ENCODE measurements around the gene FAM161A. TPM values are rescaled to one million over a fixed set of nuclear protein-coding genes. Genes with fewer than 3 reads are reported as not detected.

Gene FAM161A
- total RNA-seq, 1 experiment from 2014 or later, result 10.1 TPM

DNA sequence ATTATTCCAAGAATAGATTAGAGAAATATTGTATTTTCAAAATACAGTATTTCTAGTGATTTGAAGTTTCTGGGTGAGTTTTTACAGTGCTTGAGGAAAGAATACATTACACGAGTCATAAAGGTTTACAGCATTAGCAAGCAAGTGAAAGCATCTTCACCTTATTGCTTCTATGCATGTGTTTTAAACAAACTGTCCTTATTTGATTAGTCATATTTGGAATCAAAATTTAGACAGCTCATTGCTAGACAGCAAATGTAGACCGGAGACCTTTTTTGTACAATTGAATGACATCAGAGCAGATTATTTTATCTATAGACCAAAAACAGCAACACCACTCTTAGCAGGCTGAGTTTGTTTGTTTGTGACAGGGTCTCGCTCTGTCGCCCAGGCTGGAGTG lies 69.2 kb downstream of the FAM161A start:
- CTCF ChIA-PET, result no interaction called here
- Histone ChIP-seq H3K4me3 (ENCODE audit: low read depth in 2 of 2, low read length in 2 of 2) (no peak overlapping the region), H3K36me3 (ENCODE audit: control insufficient read depth, insufficient read depth, low read length) (no peaks in the 10 kb centered on the region), H3K27me3 (ENCODE audit: control insufficient read depth, insufficient read depth, low read length) (no peaks in the 10 kb centered on the region; the same call in 1 of the 2 replicates), H3K9me3 (ENCODE audit: control insufficient read depth, insufficient read depth, low read depth, low read length) (no peaks in the 10 kb centered on the region), H3K27ac (ENCODE audit: low read length) (no peak overlapping the region), H3K4me1 (ENCODE audit: control insufficient read depth, insufficient read depth, low read length) (no peaks in the 10 kb centered on the region)
- DNase-seq (ENCODE audit: low read depth, low spot score) (no peak), ATAC-seq (no peak)
- intact Hi-C loops (cut with micrococcal nuclease; ENCODE audit: unreplicated experiment), result no loop called here
- no TSS peak for BruUV-seq (replicated peaks)
- POLR2A ChIA-PET, result interaction anchor here (0.7 to 0.8 kb wide), 2 partner anchors 36 to 51 kb away, joined by 6 read pairs; no protein-coding TSS in a partner anchor
- no peak for TF ChIP-seq POLR2AphosphoS5 (IDR thresholded peaks at IDR 0.05; ENCODE audit: low read depth, low read length)
- in situ Hi-C loops (cut with HindIII; ENCODE audit: low pct_unique_long_range_greater_than_20kb, low sequenced_read_pairs), result no loop called here

DNA sequence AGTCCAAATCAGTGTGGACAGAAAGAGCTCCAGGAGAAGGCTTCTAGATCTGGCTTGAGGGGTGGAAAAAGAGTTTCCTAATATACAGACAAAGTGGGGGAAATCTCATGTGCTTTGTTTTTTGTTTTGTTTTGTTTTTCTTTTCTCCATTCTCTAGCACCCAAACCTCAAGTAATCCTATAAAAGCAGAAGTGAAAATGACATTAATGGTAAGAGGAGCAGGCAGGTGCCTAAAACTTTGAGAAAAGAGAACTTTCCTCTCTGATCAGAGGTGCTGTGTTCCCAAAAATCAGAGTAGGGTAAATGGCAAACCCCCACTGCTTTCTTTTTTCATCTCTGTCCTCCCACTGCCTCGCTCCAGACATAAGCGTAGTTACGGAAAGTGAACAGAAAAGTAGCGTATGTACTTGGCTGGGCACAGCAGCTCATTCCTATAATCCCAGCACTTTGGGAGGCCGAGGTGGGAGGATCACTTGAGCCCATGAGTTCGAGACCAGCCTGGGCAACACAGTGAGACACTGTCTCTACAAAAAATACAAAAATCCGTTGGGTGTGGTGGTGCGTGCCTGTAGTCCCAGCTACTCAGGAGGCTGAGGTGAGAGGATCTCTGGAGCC lies 77.8 kb downstream of the FAM161A start:
- DNase-seq (ENCODE audit: low read depth, low spot score) (no peak), ATAC-seq (no peak)
- Histone ChIP-seq H3K9me3 (ENCODE audit: control insufficient read depth, insufficient read depth, low read depth, low read length) (no peaks in the 10 kb centered on the region), H3K27me3 (ENCODE audit: control insufficient read depth, insufficient read depth, low read length) (no peaks in the 10 kb centered on the region), H3K4me3 (ENCODE audit: low read depth in 2 of 2, low read length in 2 of 2) (no peak overlapping the region), H3K36me3 (ENCODE audit: control insufficient read depth, insufficient read depth, low read length) (no peaks in the 10 kb centered on the region), H3K4me1 (ENCODE audit: control insufficient read depth, insufficient read depth, low read length) (no peaks in the 10 kb centered on the region), H3K27ac (ENCODE audit: low read length) (no peak overlapping the region)
- no TSS peak for BruUV-seq (replicated peaks)
- intact Hi-C loops (cut with micrococcal nuclease; ENCODE audit: unreplicated experiment), result no loop called here
- TF ChIP-seq TCF7L2 (IDR thresholded peaks at IDR 0.05; ENCODE audit: low read depth, low read length) (no peak), SIN3A (IDR thresholded peaks at IDR 0.05; ENCODE audit: borderline replicate concordance, insufficient read depth, low read depth, low read length) (no peak), POLR2AphosphoS5 (IDR thresholded peaks at IDR 0.05; ENCODE audit: low read depth, low read length) (no peak)
- TF ChIP-seq, protein P1, sequence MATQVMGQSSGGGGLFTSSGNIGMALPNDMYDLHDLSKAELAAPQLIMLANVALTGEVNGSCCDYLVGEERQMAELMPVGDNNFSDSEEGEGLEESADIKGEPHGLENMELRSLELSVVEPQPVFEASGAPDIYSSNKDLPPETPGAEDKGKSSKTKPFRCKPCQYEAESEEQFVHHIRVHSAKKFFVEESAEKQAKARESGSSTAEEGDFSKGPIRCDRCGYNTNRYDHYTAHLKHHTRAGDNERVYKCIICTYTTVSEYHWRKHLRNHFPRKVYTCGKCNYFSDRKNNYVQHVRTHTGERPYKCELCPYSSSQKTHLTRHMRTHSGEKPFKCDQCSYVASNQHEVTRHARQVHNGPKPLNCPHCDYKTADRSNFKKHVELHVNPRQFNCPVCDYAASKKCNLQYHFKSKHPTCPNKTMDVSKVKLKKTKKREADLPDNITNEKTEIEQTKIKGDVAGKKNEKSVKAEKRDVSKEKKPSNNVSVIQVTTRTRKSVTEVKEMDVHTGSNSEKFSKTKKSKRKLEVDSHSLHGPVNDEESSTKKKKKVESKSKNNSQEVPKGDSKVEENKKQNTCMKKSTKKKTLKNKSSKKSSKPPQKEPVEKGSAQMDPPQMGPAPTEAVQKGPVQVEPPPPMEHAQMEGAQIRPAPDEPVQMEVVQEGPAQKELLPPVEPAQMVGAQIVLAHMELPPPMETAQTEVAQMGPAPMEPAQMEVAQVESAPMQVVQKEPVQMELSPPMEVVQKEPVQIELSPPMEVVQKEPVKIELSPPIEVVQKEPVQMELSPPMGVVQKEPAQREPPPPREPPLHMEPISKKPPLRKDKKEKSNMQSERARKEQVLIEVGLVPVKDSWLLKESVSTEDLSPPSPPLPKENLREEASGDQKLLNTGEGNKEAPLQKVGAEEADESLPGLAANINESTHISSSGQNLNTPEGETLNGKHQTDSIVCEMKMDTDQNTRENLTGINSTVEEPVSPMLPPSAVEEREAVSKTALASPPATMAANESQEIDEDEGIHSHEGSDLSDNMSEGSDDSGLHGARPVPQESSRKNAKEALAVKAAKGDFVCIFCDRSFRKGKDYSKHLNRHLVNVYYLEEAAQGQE (IDR thresholded peaks at IDR 0.05; ENCODE audit: insufficient read depth in 1 of 2, low read depth in 2 of 2, low read length in 1 of 2), result no peak
- TF ChIP-seq, protein P2, sequence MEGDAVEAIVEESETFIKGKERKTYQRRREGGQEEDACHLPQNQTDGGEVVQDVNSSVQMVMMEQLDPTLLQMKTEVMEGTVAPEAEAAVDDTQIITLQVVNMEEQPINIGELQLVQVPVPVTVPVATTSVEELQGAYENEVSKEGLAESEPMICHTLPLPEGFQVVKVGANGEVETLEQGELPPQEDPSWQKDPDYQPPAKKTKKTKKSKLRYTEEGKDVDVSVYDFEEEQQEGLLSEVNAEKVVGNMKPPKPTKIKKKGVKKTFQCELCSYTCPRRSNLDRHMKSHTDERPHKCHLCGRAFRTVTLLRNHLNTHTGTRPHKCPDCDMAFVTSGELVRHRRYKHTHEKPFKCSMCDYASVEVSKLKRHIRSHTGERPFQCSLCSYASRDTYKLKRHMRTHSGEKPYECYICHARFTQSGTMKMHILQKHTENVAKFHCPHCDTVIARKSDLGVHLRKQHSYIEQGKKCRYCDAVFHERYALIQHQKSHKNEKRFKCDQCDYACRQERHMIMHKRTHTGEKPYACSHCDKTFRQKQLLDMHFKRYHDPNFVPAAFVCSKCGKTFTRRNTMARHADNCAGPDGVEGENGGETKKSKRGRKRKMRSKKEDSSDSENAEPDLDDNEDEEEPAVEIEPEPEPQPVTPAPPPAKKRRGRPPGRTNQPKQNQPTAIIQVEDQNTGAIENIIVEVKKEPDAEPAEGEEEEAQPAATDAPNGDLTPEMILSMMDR (IDR thresholded peaks at IDR 0.05), result no peak
- ChIA-PET CTCF (no interaction called here), POLR2A (no interaction called here)
- in situ Hi-C loops (cut with HindIII; ENCODE audit: low pct_unique_long_range_greater_than_20kb, low sequenced_read_pairs), result no loop called here

Other genes with a start within 250 kb of the FAM161A start
- gene CCT4, start 34.6 kb upstream of the FAM161A start, total RNA-seq (2021; ENCODE audit: unreplicated experiment), result 239 TPM
- 40.3 TPM for gene COMMD1, start 51.6 kb upstream of the FAM161A start, total RNA-seq (2021; ENCODE audit: unreplicated experiment)